Ascending aorta (tissue), 2 donors: ENCODE data around the gene CAPN11. TPM values are rescaled to one million over a fixed set of nuclear protein-coding genes. Genes with fewer than 3 reads are reported as not detected.
A peak's percentile ranks its signal among the peaks of the same experiment; 100 is the strongest.

ENCODE experiments used
- DNase-seq, 2 donors: peaks; one replicate each; pipeline ENCODE4 v3.0.0-alpha.2; 2019; ENCODE audit warnings: low spot score in 2 of 2
- H3K27ac ChIP-seq, 2 donors: fragments of 200-600 bp; sonication (generic); one replicate each; pipeline ENCODE4 v1.5.1; 2016 to 2017; ENCODE audit warnings: mild to moderate bottlenecking in 1 of 2
- H3K27me3 ChIP-seq: fragments of 200-600 bp; sonication (generic); one replicate; pipeline ENCODE4 v1.5.1; 2017
- H3K36me3 ChIP-seq, 2 donors: fragments of 200-600 bp; sonication (generic); one replicate each; pipeline ENCODE4 v1.5.1; 2016
- H3K4me1 ChIP-seq, 2 donors: fragments of 200-600 bp; sonication (generic); one replicate each; pipeline ENCODE4 v1.5.1; 2016 to 2017; ENCODE audit warnings: mild to moderate bottlenecking in 1 of 2
- H3K4me3 ChIP-seq, 2 donors: fragments of 200-600 bp; sonication (generic); one replicate each; pipeline ENCODE4 v1.5.1; 2016 to 2017; ENCODE audit warnings: mild to moderate bottlenecking in 1 of 2
- H3K9me3 ChIP-seq, 2 donors: fragments of 200-600 bp; sonication (generic); one replicate each; pipeline ENCODE4 v1.5.1; 2016
- intact Hi-C: fragments of 100-400 bp; cut with DNase I; formaldehyde crosslinking; loops from one replicate; pipeline ENCODE4 v1.15.1; 2023
- total RNA-seq: library from RNA; depleted of rRNA; stranded (reverse); fragments of >200 nt; gene quantifications from one replicate; pipeline ENCODE4 v1.1.0, GENCODE V29; 2016
- TF ChIP-seq, protein P1 (sequence below), 3 experiments: fragments of 200-600 bp in 2 of 3; fragments of 450-650 bp in 1 of 3; sonication (generic) in 2 of 3; IDR thresholded peaks; one replicate each; pipeline ENCODE4 v1.5.1; 2016 to 2019; ENCODE audit warnings: antibody characterized with exemption in 3 of 3, mild to moderate bottlenecking in 1 of 3, moderate library complexity in 1 of 3

Gene CAPN11
- total RNA-seq, 1 donor from 2014 or later: 0.43 TPM

DNA sequence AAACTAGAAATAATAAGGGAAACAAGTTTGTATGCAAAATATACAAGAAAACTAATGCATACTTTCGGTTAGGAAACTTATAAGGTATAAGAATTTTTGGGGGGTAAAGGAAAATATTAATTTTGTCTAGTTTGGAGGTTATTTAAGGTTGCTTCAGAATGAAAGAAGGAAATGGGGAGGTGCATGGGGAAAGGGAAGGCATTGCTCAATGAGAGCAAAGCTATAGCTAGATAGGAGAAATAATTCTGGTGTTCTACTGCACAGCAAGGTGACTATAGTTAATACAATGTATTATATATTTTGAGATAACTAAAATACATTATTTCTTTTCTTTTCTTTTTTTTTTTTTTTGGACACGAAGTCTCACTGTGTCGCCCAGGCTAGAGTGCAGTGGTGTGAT, 52.7 kb downstream of the CAPN11 start:
- no peaks in the 10 kb centered on the region for H3K27me3 ChIP-seq
- no peak overlapping the region for H3K27ac ChIP-seq
- H3K9me3 ChIP-seq: no peaks in the 10 kb centered on the region
- no peak overlapping the region for H3K4me3 ChIP-seq
- intact Hi-C loops: no loop called here
- DNase-seq: no peak
- no peaks in the 10 kb centered on the region for H3K4me1 ChIP-seq
- TF ChIP-seq, protein P1, sequence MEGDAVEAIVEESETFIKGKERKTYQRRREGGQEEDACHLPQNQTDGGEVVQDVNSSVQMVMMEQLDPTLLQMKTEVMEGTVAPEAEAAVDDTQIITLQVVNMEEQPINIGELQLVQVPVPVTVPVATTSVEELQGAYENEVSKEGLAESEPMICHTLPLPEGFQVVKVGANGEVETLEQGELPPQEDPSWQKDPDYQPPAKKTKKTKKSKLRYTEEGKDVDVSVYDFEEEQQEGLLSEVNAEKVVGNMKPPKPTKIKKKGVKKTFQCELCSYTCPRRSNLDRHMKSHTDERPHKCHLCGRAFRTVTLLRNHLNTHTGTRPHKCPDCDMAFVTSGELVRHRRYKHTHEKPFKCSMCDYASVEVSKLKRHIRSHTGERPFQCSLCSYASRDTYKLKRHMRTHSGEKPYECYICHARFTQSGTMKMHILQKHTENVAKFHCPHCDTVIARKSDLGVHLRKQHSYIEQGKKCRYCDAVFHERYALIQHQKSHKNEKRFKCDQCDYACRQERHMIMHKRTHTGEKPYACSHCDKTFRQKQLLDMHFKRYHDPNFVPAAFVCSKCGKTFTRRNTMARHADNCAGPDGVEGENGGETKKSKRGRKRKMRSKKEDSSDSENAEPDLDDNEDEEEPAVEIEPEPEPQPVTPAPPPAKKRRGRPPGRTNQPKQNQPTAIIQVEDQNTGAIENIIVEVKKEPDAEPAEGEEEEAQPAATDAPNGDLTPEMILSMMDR (IDR thresholded peaks at IDR 0.05): no peak
- H3K36me3 ChIP-seq: no peaks in the 10 kb centered on the region

DNA sequence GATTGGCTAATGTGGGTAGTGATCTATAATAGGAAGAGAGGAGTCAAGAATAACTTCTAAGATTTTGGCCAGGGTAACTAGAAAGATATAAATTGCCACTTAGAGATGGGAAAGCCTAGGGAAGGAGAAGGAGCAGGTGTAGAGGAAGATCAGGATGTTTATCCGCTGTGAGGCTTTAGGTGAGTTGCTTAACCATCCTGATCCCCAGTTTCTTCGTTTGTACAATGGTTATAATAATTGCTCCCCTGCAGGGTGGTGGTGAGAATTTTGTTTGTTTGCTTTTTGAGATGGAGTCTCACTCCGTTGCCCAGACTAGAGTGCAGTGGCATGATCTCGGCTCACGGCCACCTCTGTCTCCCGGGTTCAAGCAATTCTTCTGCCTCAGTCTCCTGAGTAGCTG, 55.7 kb downstream of the CAPN11 start:
- H3K36me3 ChIP-seq: no peaks in the 10 kb centered on the region
- no peak for DNase-seq
- H3K27ac ChIP-seq: no peak overlapping the region
- no peaks in the 10 kb centered on the region for H3K27me3 ChIP-seq
- intact Hi-C loops: no loop called here
- H3K4me3 ChIP-seq: no peak overlapping the region
- H3K9me3 ChIP-seq: no peaks in the 10 kb centered on the region
- TF ChIP-seq, protein P1 (IDR thresholded peaks at IDR 0.05): no peak
- H3K4me1 ChIP-seq: peaks cover 6 to 23% of the 10 kb centered on the region in 2 donors

DNA sequence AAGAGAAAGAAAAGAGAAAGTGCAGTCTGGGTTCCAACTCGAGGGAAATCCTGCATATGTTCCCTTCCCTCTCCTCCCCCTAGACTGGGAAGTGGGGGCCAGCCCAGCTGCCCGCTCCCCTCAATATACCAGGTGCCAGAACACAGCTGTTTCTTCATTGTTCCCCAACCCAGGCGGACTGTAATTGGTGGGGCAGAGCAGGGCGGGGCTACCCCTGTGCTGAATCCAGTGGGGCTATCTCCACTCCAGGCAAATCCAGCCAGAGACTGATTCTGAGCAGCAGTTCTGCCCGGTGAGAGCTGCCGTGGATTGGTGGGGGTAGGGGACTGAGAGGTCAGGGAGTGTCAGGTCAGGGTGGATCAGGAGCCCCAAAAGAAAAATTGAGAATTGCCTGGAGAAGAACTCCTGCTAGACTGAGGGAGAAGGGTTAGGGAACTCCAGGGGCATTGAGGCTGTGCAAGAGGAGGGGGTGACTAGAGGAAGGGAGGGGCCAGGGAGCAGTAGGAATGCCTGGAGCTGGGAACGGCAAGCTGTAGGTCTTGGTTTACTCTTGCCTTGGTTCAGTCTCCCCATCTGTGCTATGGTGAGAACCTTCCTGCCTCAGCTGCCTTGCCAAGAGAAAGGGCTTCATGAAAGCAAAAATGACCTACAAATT, 58.2 kb downstream of the CAPN11 start, which contains the start of gene MYMX:
TSS of gene MYMX (plus strand) at position 250 of the 655 bp plus-strand sequence. CDS start 546 bp downstream, outside the sequence.
- Histone ChIP-seq H3K27ac (peak within 1 kb of the TSS; percentile 95 to 99), H3K4me3 (peak within 1 kb of the TSS in 1 of 2 donors; percentile 33), H3K9me3 (no peaks in the 10 kb centered on the region), H3K4me1 (peaks cover 14 to 40% of the 10 kb centered on the region in 2 donors), H3K27me3 (no peaks in the 10 kb centered on the region), H3K36me3 (no peaks in the 10 kb centered on the region)
- intact Hi-C loops: no loop called here
- TF ChIP-seq, protein P1 (IDR thresholded peaks at IDR 0.05): no peak
- DNase-seq: peak in 1 of 2 donors; percentile 62

DNA sequence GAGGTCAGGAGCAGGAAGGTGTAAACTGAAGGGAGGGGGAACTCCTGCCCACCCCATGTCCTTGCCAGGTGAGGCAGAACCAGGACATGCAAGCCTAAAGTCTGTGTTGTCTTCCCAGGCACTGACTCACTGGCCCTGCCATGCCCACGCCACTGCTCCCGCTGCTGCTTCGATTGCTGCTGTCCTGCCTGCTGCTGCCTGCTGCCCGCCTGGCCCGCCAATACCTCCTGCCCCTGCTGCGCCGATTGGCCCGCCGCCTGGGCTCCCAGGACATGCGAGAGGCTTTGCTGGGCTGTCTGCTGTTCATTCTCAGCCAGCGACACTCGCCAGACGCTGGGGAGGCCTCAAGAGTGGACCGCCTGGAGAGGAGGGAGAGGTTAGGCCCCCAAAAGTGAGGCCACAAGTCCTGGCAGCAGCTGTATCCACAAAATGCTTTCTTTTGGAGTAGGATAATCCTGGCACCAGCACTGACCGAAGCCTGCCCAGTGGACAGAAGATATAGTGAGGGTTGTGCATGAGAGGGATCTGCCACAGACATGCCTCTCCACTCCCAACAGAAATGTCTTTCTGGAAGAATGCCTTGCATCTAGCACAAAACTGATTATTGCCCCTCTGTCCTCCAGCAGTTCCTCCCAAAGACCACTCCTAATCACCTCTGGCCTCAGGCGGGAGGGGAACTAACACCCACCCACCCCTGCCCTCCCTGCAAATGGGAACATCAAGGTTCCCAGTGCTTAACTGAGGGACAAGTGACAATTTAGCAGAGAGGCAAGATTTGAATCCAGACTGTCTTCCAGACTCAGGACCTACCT, 58.9 kb downstream of the CAPN11 start:
- Histone ChIP-seq H3K4me3 (peak overlapping the region in 1 of 2 donors; percentile 33), H3K36me3 (no peaks in the 10 kb centered on the region), H3K9me3 (no peaks in the 10 kb centered on the region), H3K4me1 (peaks cover 16 to 44% of the 10 kb centered on the region in 2 donors), H3K27me3 (no peaks in the 10 kb centered on the region), H3K27ac (peak overlapping the region; percentile 95 to 99)
- TF ChIP-seq, protein P1 (IDR thresholded peaks at IDR 0.05): no peak
- DNase-seq: peak; percentile 46 to 87
- intact Hi-C loops: loop anchor here (2.0 kb wide), 1 partner anchor 17 kb away; no protein-coding TSS in a partner anchor

DNA sequence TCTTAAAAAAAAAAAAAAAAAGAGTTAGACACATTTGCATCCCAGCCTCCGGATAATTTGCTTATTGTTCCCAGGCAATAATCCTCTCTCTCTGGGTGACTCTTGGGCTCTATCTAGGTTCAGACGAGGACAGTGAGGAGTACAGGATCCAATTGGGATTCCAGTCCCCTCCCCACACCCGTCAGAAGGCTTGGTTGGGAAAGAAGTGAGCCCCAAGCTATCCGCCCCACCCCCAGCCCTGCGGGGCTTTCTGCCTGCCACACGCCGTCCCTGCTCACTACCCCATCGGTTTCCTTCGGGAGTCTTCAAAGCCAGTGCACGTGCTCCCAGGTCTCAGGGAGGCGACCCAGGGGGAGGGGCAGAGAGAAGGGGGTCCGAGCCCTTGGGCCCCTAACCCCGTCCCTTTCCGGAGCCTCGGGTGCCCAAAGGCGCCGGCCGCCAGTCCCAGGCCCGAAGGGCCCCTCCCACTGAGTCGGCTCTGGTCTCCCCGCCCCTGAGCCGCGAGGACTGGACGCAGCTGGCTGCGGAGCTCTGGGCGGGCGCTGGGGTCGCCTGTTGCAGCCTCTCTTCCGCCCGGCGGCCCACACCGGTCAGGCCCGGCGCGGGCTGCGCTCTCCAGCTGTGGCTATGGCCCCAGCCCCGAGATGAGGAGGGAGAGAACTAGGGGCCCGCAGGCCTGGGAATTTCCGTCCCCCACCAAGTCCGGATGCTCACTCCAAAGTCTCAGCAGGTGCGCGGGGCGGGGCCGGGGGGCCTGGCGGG, 60.6 kb downstream of the CAPN11 start:
- TF ChIP-seq, protein P1 (IDR thresholded peaks at IDR 0.05): no peak
- H3K4me1 ChIP-seq: peaks cover 24 to 48% of the 10 kb centered on the region in 2 donors
- peak overlapping the region; percentile 69 to 90 for H3K4me3 ChIP-seq
- intact Hi-C loops: loop anchor here (2.0 kb wide), 1 partner anchor 18 kb away; no protein-coding TSS in a partner anchor
- DNase-seq: peak; percentile 56 to 94
- peak overlapping the region; percentile 95 to 99 for H3K27ac ChIP-seq
- H3K9me3 ChIP-seq: no peaks in the 10 kb centered on the region
- H3K36me3 ChIP-seq: no peaks in the 10 kb centered on the region
- H3K27me3 ChIP-seq: no peaks in the 10 kb centered on the region
